ENCODE measurements around the gene SRRM4.
A peak's percentile ranks its signal among the peaks of the same experiment; 100 is the strongest.
"Not testable (repeated sequence)": the region's sequence is repeated elsewhere in the genome, so short reads cannot be mapped to it uniquely, and the experiment has no call there.

SRRM4 gene

GRCh38 chr12:119102274-119102673 lies 120.9 kb downstream of the SRRM4 start:
- no peak overlapping the region for H3K4me3 ChIP-seq (ENCODE audit: low read depth, low read length)
- DNase-seq (ENCODE audit: low read depth), result no peak
- TF ChIP-seq CTCF (IDR thresholded peaks at IDR 0.05; ENCODE audit: low read depth, low read length, missing control alignments), result no peak
- in situ Hi-C loops (cut with HindIII; ENCODE audit: low sequenced_read_pairs), result no loop called here

- H3K4me3 ChIP-seq (ENCODE audit: low read depth, low read length), result no peak overlapping the region
- no peak for TF ChIP-seq CTCF (IDR thresholded peaks at IDR 0.05; ENCODE audit: low read depth, low read length, missing control alignments)
- no peak for DNase-seq (ENCODE audit: low read depth)
- in situ Hi-C loops (cut with HindIII; ENCODE audit: low sequenced_read_pairs), result no loop called here
Measured at GRCh38 chr12:119102714-119103113, 121.4 kb downstream of the SRRM4 start.

DNA sequence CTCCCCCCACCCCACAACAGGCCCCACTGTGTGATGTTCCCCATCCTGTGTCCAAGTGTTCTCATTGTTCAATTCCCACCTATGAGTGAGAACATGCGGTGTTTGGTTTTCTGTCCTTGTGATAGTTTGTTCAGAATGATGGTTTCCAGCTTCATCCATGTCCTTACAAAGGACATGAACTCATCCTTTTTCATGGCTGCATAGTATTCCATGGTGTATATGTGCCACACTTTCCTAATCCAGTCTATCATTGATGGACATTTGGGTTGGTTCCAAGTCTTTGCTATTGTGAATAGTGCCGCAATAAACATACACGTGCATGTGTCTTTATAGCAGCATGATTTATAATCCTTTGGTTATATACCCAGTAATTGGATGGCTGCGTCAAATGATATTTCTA lies 123.6 kb downstream of the SRRM4 start:
- DNase-seq (ENCODE audit: low read depth); in situ Hi-C loops (cut with HindIII; ENCODE audit: low sequenced_read_pairs); H3K4me3 ChIP-seq (ENCODE audit: low read depth, low read length): not testable (repeated sequence)

- DNase-seq (ENCODE audit: low read depth), result no peak
- no peak for TF ChIP-seq CTCF (IDR thresholded peaks at IDR 0.05; ENCODE audit: low read depth, low read length, missing control alignments)
- in situ Hi-C loops (cut with HindIII; ENCODE audit: low sequenced_read_pairs), result no loop called here
- no peak overlapping the region for H3K4me3 ChIP-seq (ENCODE audit: low read depth, low read length)
Measured at GRCh38 chr12:119113496-119113986, 132.2 kb downstream of the SRRM4 start.

GRCh38 chr12:119114294-119114693 lies 133.0 kb downstream of the SRRM4 start:
- TF ChIP-seq CTCF (IDR thresholded peaks at IDR 0.05; ENCODE audit: low read depth, low read length, missing control alignments), result no peak
- in situ Hi-C loops (cut with HindIII; ENCODE audit: low sequenced_read_pairs), result no loop called here
- H3K4me3 ChIP-seq (ENCODE audit: low read depth, low read length), result no peak overlapping the region
- DNase-seq (ENCODE audit: low read depth), result no peak

DNA sequence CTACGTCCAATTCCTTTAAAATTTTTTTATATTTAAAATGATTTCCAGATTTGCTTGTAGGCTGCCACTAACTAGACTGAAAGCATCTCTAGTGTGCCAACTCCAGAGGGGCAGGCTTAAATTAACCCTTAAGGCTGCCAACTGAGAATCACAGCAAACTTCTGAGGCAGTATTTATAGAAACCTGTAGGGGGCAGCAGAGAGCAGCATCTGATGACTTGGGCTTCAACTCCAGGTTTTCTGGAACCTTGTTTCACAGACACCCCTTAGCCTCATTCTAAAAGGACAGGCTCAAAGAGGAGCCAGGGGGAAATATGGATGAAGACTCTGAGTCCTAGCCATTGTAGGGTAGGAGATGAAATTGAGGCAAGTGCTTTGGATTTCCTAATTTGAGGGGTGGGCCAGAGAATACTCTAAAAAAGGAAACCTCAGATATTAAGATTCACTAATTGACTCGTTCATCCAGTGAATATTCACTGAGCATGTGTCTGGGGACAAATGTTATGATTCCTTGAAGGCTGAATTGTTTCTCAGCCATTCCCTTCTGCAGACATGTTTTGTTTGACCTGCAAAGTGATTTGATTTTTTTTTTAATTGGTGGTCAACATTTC lies 134.1 kb downstream of the SRRM4 start:
- TF ChIP-seq CTCF (IDR thresholded peaks at IDR 0.05; ENCODE audit: low read depth, low read length, missing control alignments), result peak; percentile 86
- peak; percentile 22 for DNase-seq (ENCODE audit: low read depth)
- no peak overlapping the region for H3K4me3 ChIP-seq (ENCODE audit: low read depth, low read length)
- in situ Hi-C loops (cut with HindIII; ENCODE audit: low sequenced_read_pairs), result no loop called here

DNA sequence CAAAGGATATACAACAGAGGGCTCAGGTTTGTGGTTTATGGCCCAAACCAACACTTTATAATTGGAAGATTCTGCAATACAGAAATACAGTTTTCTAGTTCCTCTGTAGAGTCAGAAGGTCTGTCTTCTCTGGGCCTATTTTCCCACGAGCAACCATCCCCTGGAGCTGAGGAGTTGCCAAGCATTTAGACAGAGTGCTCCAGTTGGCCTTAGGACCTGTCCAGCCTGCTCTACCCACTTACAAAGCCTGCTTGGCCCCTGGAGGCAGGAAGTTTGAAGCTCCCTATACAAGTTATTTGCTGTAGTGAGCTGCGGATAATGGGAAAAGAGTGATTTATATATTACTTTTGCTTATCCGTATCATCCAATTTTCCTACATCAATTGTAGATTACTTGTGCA lies 136.6 kb downstream of the SRRM4 start:
- in situ Hi-C loops (cut with HindIII; ENCODE audit: low sequenced_read_pairs), result no loop called here
- H3K4me3 ChIP-seq (ENCODE audit: low read depth, low read length), result no peak overlapping the region
- TF ChIP-seq CTCF (IDR thresholded peaks at IDR 0.05; ENCODE audit: low read depth, low read length, missing control alignments), result no peak
- DNase-seq (ENCODE audit: low read depth), result no peak

Data from astrocyte of the cerebellum (primary cell).